GM18517 (cell line): Measurements from ENCODE around the gene BLNK.
"Not testable (repeated sequence)": the region's sequence is repeated elsewhere in the genome, so short reads cannot be mapped to it uniquely, and the experiment has no call there.

Source experiments
- ATAC-seq: cut with Tn5 transposase; IDR thresholded peaks from one replicate; pipeline ENCODE4 v1.9.1; 2021; ENCODE audit warnings: mild to moderate bottlenecking, moderate library complexity; ENCODE audit not compliant: unreplicated experiment

The BLNK gene

GRCh38 chr10:96271016-96271815 lies at the start of gene BLNK:
TSS of gene BLNK (minus strand) at chr10:96271569. CDS start at chr10:96271398, 171 bp downstream.
- peak; percentile 65 for ATAC-seq

- no peak for ATAC-seq
These were observed 48.5 kb upstream of the BLNK start for GRCh38 chr10:96319754-96320474.

DNA sequence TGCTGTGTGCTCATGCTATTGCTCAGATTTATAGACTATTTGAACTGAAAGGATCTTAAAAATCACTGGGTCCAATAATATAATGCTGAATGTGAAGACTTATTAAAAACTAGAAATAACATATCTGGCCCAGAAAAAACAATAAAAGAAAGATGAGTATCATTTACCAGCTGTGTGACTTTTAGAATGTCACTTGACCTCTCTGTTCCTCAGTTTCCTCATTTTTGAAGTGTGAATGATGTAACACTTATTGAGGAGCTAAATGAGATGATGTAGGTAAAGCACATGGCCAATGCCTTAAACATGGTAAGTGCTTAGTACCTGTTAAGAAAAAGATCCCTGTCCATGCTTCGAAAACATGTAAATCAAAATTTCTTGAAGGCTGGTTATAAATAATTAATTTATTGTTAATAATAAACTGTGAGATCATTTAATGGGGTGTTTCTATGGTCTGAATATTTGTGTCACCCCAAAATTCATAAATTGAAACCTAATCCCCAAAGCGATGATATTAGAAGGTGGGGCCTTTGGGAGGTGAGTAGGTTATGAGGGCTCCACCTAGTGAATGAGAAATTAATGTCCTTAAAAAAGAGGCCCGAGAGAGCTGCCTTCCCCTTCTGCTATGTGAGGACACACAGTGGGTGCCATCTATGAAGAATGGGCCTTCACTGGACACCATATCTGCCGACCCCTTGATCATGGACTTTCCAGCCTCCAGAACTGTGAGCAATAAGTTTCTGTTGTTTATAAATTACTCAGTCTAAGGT lies 45.9 kb upstream of the BLNK start:
- ATAC-seq: no peak

GRCh38 chr10:96313344-96313743 lies 42.0 kb upstream of the BLNK start:
- no peak for ATAC-seq

DNA sequence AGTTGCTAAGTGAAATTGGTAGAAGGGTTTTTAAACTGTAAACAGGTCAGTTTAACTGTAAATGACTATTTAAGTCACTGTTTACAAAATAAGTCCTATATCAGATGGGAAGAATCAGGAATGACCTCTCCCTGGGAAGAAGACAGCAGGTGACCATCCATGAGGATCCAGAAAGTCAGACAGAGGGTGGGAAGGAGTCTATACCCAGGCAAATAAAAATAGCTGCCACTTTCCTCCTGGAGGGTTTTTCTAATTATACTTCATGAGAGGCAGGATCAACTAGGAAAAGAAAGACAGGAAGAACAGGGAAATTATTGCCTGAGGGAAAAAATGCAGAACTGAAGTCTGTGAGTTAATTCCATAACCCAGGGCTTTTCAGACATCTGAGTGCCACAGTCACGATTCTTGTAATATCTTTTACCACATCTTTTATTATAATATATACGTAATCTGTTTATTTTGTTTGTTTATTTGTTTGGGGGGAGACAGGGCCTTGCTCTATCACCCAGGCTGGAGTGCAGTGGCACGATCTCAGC lies 39.9 kb upstream of the BLNK start:
- no peak for ATAC-seq

GRCh38 chr10:96310321-96310669 lies 38.9 kb upstream of the BLNK start:
- ATAC-seq: no peak

DNA sequence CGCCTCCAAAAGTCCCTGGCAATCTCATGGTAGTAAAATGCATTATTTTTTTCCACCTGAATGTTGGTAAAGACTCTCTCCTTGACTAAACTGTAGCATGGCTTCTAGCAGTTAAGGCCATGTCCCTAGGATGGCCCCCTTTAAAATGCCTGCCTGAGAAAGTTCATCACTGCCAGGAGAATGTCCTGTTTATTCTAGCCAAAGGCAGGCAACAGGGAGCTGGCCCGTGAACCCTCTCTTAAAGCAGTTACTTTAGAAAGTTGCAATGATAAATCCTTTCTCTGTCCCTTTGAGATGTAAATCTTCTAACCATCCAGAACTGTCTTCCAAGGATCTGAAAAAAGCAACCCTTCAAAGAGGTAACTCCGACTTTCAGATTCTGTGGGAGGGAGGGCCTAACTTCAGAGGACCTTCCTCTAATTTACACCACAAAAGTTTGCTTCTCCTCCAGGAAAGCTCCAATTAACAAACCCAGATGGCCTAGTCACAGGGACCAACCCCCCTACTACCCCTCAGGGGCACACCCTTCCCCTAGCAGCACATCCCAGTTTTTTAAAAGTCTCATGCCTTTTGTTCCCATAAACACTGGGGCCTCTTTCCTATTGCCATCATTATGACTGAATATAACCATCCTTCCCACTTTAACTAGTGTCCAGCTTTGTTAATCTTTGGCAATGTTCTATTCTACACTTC lies 38.4 kb upstream of the BLNK start:
- no peak for ATAC-seq

- ATAC-seq: not testable (repeated sequence)
These were observed 37.5 kb upstream of the BLNK start for GRCh38 chr10:96308854-96309253.

GRCh38 chr10:96306516-96306915 lies 35.1 kb upstream of the BLNK start:
- no peak for ATAC-seq

GRCh38 chr10:96305019-96305418 lies 33.6 kb upstream of the BLNK start:
- no peak for ATAC-seq

DNA sequence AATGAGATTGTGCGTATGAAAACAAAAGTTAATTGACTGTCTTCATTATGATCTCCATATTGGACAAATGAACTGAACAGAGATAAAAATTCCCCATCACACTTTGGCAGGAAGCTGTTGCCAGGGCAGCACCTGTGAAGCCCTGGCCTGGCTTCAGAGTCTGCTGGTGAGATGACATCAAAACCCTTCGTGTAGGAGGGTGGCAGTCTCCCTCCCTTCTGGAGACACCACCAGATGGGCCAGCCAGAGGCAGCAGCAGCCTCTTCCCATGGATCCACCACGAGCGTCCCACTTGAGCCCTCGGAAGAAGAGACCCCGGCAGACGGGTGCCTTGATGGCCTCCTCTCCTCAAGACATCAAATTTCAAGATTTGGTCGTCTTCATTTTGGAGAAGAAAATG lies 32.9 kb upstream of the BLNK start, which contains the start of gene DNTT:
Gene DNTT, plus strand, starts transcription at position 205 of the 400 bp plus-strand sequence. Its CDS starts 64 bp downstream, at position 269.
- no peak for ATAC-seq

GRCh38 chr10:96301616-96302015 lies 30.2 kb upstream of the BLNK start:
- no peak for ATAC-seq

DNA sequence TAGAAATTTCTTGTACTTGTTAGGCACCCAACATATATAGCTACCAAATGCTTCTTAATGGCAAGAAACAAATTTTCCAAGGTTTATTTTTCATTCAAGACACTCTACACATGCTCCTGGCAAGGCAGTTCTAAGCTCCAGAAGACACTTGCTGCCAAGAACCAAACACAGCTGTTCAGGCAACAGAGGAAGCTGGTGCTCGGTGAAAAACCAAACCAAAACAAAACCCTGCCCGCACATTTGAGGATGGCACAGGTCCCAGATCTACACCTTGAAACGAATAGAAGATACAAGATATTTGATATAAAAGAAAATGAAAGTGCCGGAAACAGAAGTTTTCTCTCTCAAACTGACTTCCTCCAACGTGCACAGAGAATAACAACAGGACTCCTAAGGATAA lies 28.0 kb upstream of the BLNK start:
- ATAC-seq: no peak

DNA sequence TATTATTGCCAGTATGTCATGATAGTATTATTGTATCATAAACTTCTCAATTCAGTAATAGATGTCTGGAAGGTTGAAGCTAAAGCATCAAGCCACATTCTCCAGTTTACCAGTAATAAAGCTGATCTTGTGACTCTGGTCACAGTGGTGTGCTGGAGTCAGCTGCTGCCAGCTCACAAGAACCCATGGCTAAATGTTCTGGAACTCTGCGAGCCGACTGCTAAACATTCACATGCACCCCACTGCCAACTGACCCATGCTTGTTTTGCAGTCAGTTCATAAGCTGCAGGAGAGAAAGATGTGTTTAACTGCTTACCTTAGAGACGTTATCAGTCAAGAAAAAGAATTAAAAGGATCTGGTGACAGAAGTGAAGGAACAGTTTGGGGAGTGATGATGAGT lies 27.0 kb upstream of the BLNK start:
- ATAC-seq: no peak

DNA sequence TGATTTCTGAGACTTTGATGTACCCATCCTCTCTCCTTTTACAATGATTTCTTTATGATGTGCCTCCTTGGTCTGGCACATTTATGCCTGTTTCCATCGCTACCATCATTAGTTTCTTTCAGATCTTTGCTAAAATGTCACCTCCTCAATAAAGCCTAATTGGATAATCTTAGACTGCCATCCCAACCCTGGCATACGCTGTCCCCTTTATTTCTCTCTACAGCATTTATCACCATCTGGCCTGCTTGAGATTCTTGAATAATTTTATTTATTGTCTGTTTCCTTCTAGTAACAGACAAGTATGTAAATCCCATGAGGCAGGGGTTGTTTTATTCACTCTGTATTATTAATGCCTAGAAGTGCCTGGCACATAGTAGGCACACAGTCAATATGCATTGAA lies 26.1 kb upstream of the BLNK start:
- no peak for ATAC-seq

DNA sequence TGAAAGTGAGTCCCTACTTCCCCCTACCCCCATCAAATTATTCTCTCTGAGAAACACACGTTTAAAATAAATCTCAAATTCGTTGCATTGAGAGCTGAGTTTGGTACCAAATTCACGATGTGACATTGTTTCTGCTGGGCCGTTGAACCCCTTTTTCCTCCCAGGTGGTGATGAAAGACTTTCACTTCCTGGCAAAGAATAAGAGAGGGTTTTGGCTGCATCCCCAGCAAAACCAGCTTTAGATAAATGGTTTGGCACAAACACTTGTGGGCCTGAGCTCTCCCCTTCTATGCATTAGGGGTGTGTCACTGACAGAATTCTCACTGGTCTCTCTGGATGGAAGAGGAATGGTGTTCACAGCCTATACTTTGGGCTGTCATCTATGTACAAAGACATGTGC lies 24.1 kb upstream of the BLNK start:
- ATAC-seq: no peak

GRCh38 chr10:96292971-96293920 lies 21.9 kb upstream of the BLNK start:
- peak; percentile 55 for ATAC-seq

- no peak for ATAC-seq
These were observed 19.2 kb upstream of the BLNK start for GRCh38 chr10:96290368-96291133.
